ENCODE measurements around the gene CTSO. TPM values are rescaled to one million over a fixed set of nuclear protein-coding genes. Genes with fewer than 3 reads are reported as not detected.

Gene CTSO
- total RNA-seq, 1 donor from 2014 or later, result 12.9 TPM

- no peak for TF ChIP-seq CTCF (IDR thresholded peaks at IDR 0.05)
- H3K36me3 Mint-ChIP-seq (ENCODE audit: low read depth), result peaks cover 8% of the 10 kb centered on the region
- H3K4me3 Mint-ChIP-seq, result no peak overlapping the region
- CTCF ChIA-PET, result no interaction called here
- peaks cover 5% of the 10 kb centered on the region for H3K4me1 Mint-ChIP-seq
- H3K27me3 Mint-ChIP-seq, result no peaks in the 10 kb centered on the region
- no peak for ATAC-seq (ENCODE audit: low read depth)
- intact Hi-C loops (cut with micrococcal nuclease), result no loop called here
- POLR2A ChIA-PET, result no interaction called here
- no peak for DNase-seq
- no peak overlapping the region for H3K27ac Mint-ChIP-seq
- no peaks in the 10 kb centered on the region for H3K9me3 Mint-ChIP-seq
These were observed 7.2 kb downstream of the CTSO start for GRCh38 chr4:155946486-155946885.

- CTCF ChIA-PET, result interaction anchor here (1.0 kb wide), 1 partner anchor 9 kb away, joined by 7 read pairs; the partner anchor contains the start of gene CTSO
- Mint-ChIP-seq H3K9me3 (no peaks in the 10 kb centered on the region), H3K27ac (no peak overlapping the region), H3K4me1 (no peaks in the 10 kb centered on the region), H3K4me3 (no peak overlapping the region), H3K36me3 (ENCODE audit: low read depth) (peaks cover 22% of the 10 kb centered on the region), H3K27me3 (no peaks in the 10 kb centered on the region)
- intact Hi-C loops (cut with micrococcal nuclease), result no loop called here
- no peak for TF ChIP-seq CTCF (IDR thresholded peaks at IDR 0.05)
- POLR2A ChIA-PET, result no interaction called here
- ATAC-seq (ENCODE audit: low read depth) (no peak), DNase-seq (no peak)
These were observed 9.2 kb downstream of the CTSO start for GRCh38 chr4:155944516-155944915.

- ChIA-PET CTCF (interaction anchor here (1.0 to 1.1 kb wide), 2 partner anchors 10 kb away, joined by 4 to 7 read pairs; partner anchors contain the start of gene CTSO), POLR2A (no interaction called here)
- DNase-seq (no peak), ATAC-seq (ENCODE audit: low read depth) (no peak)
- no peak overlapping the region for H3K4me3 Mint-ChIP-seq
- no peak overlapping the region for H3K27ac Mint-ChIP-seq
- intact Hi-C loops (cut with micrococcal nuclease), result no loop called here
- no peak for TF ChIP-seq CTCF (IDR thresholded peaks at IDR 0.05)
- H3K27me3 Mint-ChIP-seq, result no peaks in the 10 kb centered on the region
- H3K4me1 Mint-ChIP-seq, result no peaks in the 10 kb centered on the region
- no peaks in the 10 kb centered on the region for H3K9me3 Mint-ChIP-seq
- H3K36me3 Mint-ChIP-seq (ENCODE audit: low read depth), result peaks cover 26% of the 10 kb centered on the region
These were observed 9.9 kb downstream of the CTSO start for GRCh38 chr4:155943605-155944291.

GRCh38 chr4:155941820-155942219 lies 11.8 kb downstream of the CTSO start:
- ChIA-PET POLR2A (interaction anchor here (1.4 kb wide), 1 partner anchor 12 kb away, joined by 4 read pairs; the partner anchor contains the start of gene CTSO), CTCF (interaction anchor here (1.0 kb wide), 1 partner anchor 12 kb away, joined by 3 read pairs; the partner anchor contains the start of gene CTSO)
- Mint-ChIP-seq H3K4me3 (no peak overlapping the region), H3K27ac (no peak overlapping the region), H3K36me3 (ENCODE audit: low read depth) (peaks cover 40% of the 10 kb centered on the region), H3K4me1 (no peaks in the 10 kb centered on the region), H3K27me3 (no peaks in the 10 kb centered on the region), H3K9me3 (no peaks in the 10 kb centered on the region)
- no peak for TF ChIP-seq CTCF (IDR thresholded peaks at IDR 0.05)
- ATAC-seq (ENCODE audit: low read depth) (no peak), DNase-seq (no peak)
- intact Hi-C loops (cut with micrococcal nuclease), result no loop called here

GRCh38 chr4:155941085-155941790 lies 12.4 kb downstream of the CTSO start:
- no peak for TF ChIP-seq CTCF (IDR thresholded peaks at IDR 0.05)
- Mint-ChIP-seq H3K27me3 (no peaks in the 10 kb centered on the region), H3K36me3 (ENCODE audit: low read depth) (peaks cover 45% of the 10 kb centered on the region), H3K4me3 (no peak overlapping the region), H3K9me3 (no peaks in the 10 kb centered on the region), H3K27ac (no peak overlapping the region), H3K4me1 (no peaks in the 10 kb centered on the region)
- no peak for DNase-seq
- ChIA-PET CTCF (interaction anchor here (1.0 kb wide), 1 partner anchor 12 kb away, joined by 3 read pairs; the partner anchor contains the start of gene CTSO), POLR2A (interaction anchor here (1.4 kb wide), 1 partner anchor 13 kb away, joined by 4 read pairs; the partner anchor contains the start of gene CTSO)
- no peak for ATAC-seq (ENCODE audit: low read depth)
- intact Hi-C loops (cut with micrococcal nuclease), result no loop called here
